ENCODE data around the gene ESR1.

ESR1 gene

GRCh38 chr6:151869787-151870186 is 62.3 kb downstream of the ESR1 start:
- TF ChIP-seq ARNTL (CRISPR knock-in tag; IDR thresholded peaks at IDR 0.05; ENCODE audit: borderline replicate concordance, low read depth), result no peak
- no peak for TF ChIP-seq SNAI2 (CRISPR knock-in tag; IDR thresholded peaks at IDR 0.05)
- no peak for TF ChIP-seq ZFP3 (CRISPR knock-in tag; IDR thresholded peaks at IDR 0.05)
- TF ChIP-seq TCF4 (CRISPR knock-in tag; IDR thresholded peaks at IDR 0.05; ENCODE audit: borderline replicate concordance), result no peak
- no peak for TF ChIP-seq ZNF8 (CRISPR knock-in tag; IDR thresholded peaks at IDR 0.05)
- no peak for TF ChIP-seq OSR1 (CRISPR knock-in tag; IDR thresholded peaks at IDR 0.05)
- no peak for TF ChIP-seq PPARA (CRISPR knock-in tag; IDR thresholded peaks at IDR 0.05; ENCODE audit: borderline replicate concordance)
- TF ChIP-seq TOX (CRISPR knock-in tag; IDR thresholded peaks at IDR 0.05; ENCODE audit: borderline replicate concordance), result no peak
- no peak for TF ChIP-seq ZC3H10 (CRISPR knock-in tag; IDR thresholded peaks at IDR 0.05)
- TF ChIP-seq ZNF565 (CRISPR knock-in tag; conservative IDR thresholded peaks at IDR 0.05; ENCODE audit: low read depth), result no peak
- TF ChIP-seq GLIS3 (CRISPR knock-in tag; IDR thresholded peaks at IDR 0.05), result no peak
- TF ChIP-seq RARB (CRISPR knock-in tag; IDR thresholded peaks at IDR 0.05), result no peak
- no peak for ATAC-seq

- TF ChIP-seq, protein P1, sequence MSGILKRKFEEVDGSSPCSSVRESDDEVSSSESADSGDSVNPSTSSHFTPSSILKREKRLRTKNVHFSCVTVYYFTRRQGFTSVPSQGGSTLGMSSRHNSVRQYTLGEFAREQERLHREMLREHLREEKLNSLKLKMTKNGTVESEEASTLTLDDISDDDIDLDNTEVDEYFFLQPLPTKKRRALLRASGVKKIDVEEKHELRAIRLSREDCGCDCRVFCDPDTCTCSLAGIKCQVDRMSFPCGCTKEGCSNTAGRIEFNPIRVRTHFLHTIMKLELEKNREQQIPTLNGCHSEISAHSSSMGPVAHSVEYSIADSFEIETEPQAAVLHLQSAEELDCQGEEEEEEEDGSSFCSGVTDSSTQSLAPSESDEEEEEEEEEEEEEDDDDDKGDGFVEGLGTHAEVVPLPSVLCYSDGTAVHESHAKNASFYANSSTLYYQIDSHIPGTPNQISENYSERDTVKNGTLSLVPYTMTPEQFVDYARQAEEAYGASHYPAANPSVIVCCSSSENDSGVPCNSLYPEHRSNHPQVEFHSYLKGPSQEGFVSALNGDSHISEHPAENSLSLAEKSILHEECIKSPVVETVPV (CRISPR knock-in tag; IDR thresholded peaks at IDR 0.05), result no peak
- TF ChIP-seq ZFP3 (CRISPR knock-in tag; IDR thresholded peaks at IDR 0.05), result no peak
- no peak for TF ChIP-seq OSR1 (CRISPR knock-in tag; IDR thresholded peaks at IDR 0.05)
- TF ChIP-seq, protein P2, sequence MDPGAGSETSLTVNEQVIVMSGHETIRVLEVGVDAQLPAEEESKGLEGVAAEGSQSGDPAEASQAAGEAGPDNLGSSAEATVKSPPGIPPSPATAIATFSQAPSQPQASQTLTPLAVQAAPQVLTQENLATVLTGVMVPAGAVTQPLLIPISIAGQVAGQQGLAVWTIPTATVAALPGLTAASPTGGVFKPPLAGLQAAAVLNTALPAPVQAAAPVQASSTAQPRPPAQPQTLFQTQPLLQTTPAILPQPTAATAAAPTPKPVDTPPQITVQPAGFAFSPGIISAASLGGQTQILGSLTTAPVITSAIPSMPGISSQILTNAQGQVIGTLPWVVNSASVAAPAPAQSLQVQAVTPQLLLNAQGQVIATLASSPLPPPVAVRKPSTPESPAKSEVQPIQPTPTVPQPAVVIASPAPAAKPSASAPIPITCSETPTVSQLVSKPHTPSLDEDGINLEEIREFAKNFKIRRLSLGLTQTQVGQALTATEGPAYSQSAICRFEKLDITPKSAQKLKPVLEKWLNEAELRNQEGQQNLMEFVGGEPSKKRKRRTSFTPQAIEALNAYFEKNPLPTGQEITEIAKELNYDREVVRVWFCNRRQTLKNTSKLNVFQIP (CRISPR knock-in tag; IDR thresholded peaks at IDR 0.05; ENCODE audit: borderline replicate concordance, low read depth), result no peak
- no peak for TF ChIP-seq ZNF70 (CRISPR knock-in tag; IDR thresholded peaks at IDR 0.05)
- no peak for TF ChIP-seq CSDC2 (CRISPR knock-in tag; IDR thresholded peaks at IDR 0.05)
- TF ChIP-seq ZNF8 (CRISPR knock-in tag; IDR thresholded peaks at IDR 0.05), result no peak
- TF ChIP-seq, protein P3, sequence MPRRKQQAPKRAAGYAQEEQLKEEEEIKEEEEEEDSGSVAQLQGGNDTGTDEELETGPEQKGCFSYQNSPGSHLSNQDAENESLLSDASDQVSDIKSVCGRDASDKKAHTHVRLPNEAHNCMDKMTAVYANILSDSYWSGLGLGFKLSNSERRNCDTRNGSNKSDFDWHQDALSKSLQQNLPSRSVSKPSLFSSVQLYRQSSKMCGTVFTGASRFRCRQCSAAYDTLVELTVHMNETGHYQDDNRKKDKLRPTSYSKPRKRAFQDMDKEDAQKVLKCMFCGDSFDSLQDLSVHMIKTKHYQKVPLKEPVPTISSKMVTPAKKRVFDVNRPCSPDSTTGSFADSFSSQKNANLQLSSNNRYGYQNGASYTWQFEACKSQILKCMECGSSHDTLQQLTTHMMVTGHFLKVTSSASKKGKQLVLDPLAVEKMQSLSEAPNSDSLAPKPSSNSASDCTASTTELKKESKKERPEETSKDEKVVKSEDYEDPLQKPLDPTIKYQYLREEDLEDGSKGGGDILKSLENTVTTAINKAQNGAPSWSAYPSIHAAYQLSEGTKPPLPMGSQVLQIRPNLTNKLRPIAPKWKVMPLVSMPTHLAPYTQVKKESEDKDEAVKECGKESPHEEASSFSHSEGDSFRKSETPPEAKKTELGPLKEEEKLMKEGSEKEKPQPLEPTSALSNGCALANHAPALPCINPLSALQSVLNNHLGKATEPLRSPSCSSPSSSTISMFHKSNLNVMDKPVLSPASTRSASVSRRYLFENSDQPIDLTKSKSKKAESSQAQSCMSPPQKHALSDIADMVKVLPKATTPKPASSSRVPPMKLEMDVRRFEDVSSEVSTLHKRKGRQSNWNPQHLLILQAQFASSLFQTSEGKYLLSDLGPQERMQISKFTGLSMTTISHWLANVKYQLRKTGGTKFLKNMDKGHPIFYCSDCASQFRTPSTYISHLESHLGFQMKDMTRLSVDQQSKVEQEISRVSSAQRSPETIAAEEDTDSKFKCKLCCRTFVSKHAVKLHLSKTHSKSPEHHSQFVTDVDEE (CRISPR knock-in tag; IDR thresholded peaks at IDR 0.05), result no peak
- TF ChIP-seq ZFP30 (CRISPR knock-in tag; IDR thresholded peaks at IDR 0.05), result no peak
- no peak for TF ChIP-seq TCF4 (CRISPR knock-in tag; IDR thresholded peaks at IDR 0.05; ENCODE audit: borderline replicate concordance)
- no peak for TF ChIP-seq TOX (CRISPR knock-in tag; IDR thresholded peaks at IDR 0.05; ENCODE audit: borderline replicate concordance)
- no peak for TF ChIP-seq ISL1 (CRISPR knock-in tag; IDR thresholded peaks at IDR 0.05)
- no peak for TF ChIP-seq GLIS3 (CRISPR knock-in tag; IDR thresholded peaks at IDR 0.05)
- TF ChIP-seq ZNF565 (CRISPR knock-in tag; conservative IDR thresholded peaks at IDR 0.05; ENCODE audit: low read depth), result no peak
- no peak for TF ChIP-seq ESRRG (CRISPR knock-in tag; IDR thresholded peaks at IDR 0.05)
- TF ChIP-seq CREB5 (CRISPR knock-in tag; IDR thresholded peaks at IDR 0.05; ENCODE audit: low read depth), result no peak
- no peak for TF ChIP-seq ZC3H10 (CRISPR knock-in tag; IDR thresholded peaks at IDR 0.05)
- no peak for TF ChIP-seq PPARA (CRISPR knock-in tag; IDR thresholded peaks at IDR 0.05; ENCODE audit: borderline replicate concordance)
- TF ChIP-seq BACH2 (CRISPR knock-in tag; IDR thresholded peaks at IDR 0.05; ENCODE audit: borderline replicate concordance), result no peak
- no peak for TF ChIP-seq SNAI2 (CRISPR knock-in tag; IDR thresholded peaks at IDR 0.05)
- ATAC-seq, result no peak
Measured at GRCh38 chr6:151870375-151870774, 62.9 kb downstream of the ESR1 start.

GRCh38 chr6:151875524-151875923 is 68.0 kb downstream of the ESR1 start:
- no peak for ATAC-seq
- TF ChIP-seq, protein P2 (CRISPR knock-in tag; IDR thresholded peaks at IDR 0.05; ENCODE audit: borderline replicate concordance, low read depth), result no peak
- TF ChIP-seq ZFP3 (CRISPR knock-in tag; IDR thresholded peaks at IDR 0.05) (no peak), ISL1 (CRISPR knock-in tag; IDR thresholded peaks at IDR 0.05) (no peak), CREB5 (CRISPR knock-in tag; IDR thresholded peaks at IDR 0.05; ENCODE audit: low read depth) (no peak), OSR1 (CRISPR knock-in tag; IDR thresholded peaks at IDR 0.05) (no peak), ARNTL (CRISPR knock-in tag; IDR thresholded peaks at IDR 0.05; ENCODE audit: borderline replicate concordance, low read depth) (no peak), ZFP30 (CRISPR knock-in tag; IDR thresholded peaks at IDR 0.05) (no peak), BACH2 (CRISPR knock-in tag; IDR thresholded peaks at IDR 0.05; ENCODE audit: borderline replicate concordance) (no peak), ZC3H10 (CRISPR knock-in tag; IDR thresholded peaks at IDR 0.05) (no peak), GLIS3 (CRISPR knock-in tag; IDR thresholded peaks at IDR 0.05) (no peak), RARB (CRISPR knock-in tag; IDR thresholded peaks at IDR 0.05) (no peak), TOX (CRISPR knock-in tag; IDR thresholded peaks at IDR 0.05; ENCODE audit: borderline replicate concordance) (no peak), PPARA (CRISPR knock-in tag; IDR thresholded peaks at IDR 0.05; ENCODE audit: borderline replicate concordance) (no peak), ESRRG (CRISPR knock-in tag; IDR thresholded peaks at IDR 0.05) (no peak)
- TF ChIP-seq, protein P4, sequence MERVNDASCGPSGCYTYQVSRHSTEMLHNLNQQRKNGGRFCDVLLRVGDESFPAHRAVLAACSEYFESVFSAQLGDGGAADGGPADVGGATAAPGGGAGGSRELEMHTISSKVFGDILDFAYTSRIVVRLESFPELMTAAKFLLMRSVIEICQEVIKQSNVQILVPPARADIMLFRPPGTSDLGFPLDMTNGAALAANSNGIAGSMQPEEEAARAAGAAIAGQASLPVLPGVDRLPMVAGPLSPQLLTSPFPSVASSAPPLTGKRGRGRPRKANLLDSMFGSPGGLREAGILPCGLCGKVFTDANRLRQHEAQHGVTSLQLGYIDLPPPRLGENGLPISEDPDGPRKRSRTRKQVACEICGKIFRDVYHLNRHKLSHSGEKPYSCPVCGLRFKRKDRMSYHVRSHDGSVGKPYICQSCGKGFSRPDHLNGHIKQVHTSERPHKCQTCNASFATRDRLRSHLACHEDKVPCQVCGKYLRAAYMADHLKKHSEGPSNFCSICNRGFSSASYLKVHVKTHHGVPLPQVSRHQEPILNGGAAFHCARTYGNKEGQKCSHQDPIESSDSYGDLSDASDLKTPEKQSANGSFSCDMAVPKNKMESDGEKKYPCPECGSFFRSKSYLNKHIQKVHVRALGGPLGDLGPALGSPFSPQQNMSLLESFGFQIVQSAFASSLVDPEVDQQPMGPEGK (CRISPR knock-in tag; IDR thresholded peaks at IDR 0.05; ENCODE audit: borderline replicate concordance), result no peak
